ENCODE data around the gene NPAS3.

Gene NPAS3

GRCh38 chr14:33554988-33555387 lies 616.3 kb downstream of the NPAS3 start:
- no peak for DNase-seq (ENCODE audit: low read depth in 2 of 2)

- no peak for DNase-seq (ENCODE audit: low read depth in 2 of 2)
Observed at GRCh38 chr14:33555710-33556350, 617.2 kb downstream of the NPAS3 start.

- no peak for DNase-seq (ENCODE audit: low read depth in 2 of 2)
Observed at GRCh38 chr14:33556382-33557121, 617.9 kb downstream of the NPAS3 start.

GRCh38 chr14:33560718-33561431 lies 622.2 kb downstream of the NPAS3 start:
- no peak for DNase-seq (ENCODE audit: low read depth in 2 of 2)

GRCh38 chr14:33561488-33562175 lies 623.0 kb downstream of the NPAS3 start:
- DNase-seq (ENCODE audit: low read depth in 2 of 2), result no peak

GRCh38 chr14:33563191-33563900 lies 624.7 kb downstream of the NPAS3 start:
- DNase-seq (ENCODE audit: low read depth in 2 of 2), result no peak

- no peak for DNase-seq (ENCODE audit: low read depth in 2 of 2)
Observed at GRCh38 chr14:33563901-33564197, 625.2 kb downstream of the NPAS3 start.

- no peak for DNase-seq (ENCODE audit: low read depth in 2 of 2)
Observed at GRCh38 chr14:33564774-33565630, 626.3 kb downstream of the NPAS3 start.

- DNase-seq (ENCODE audit: low read depth in 2 of 2), result no peak
Observed at GRCh38 chr14:33566082-33566481, 627.4 kb downstream of the NPAS3 start.

- DNase-seq (ENCODE audit: low read depth in 2 of 2), result no peak
Observed at GRCh38 chr14:33567023-33567728, 628.5 kb downstream of the NPAS3 start.

- no peak for DNase-seq (ENCODE audit: low read depth in 2 of 2)
Observed at GRCh38 chr14:33567731-33568130, 629.1 kb downstream of the NPAS3 start.

- no peak for DNase-seq (ENCODE audit: low read depth in 2 of 2)
Observed at GRCh38 chr14:33568935-33569579, 630.4 kb downstream of the NPAS3 start.

GRCh38 chr14:33569821-33570687 lies 631.4 kb downstream of the NPAS3 start:
- DNase-seq (ENCODE audit: low read depth in 2 of 2), result no peak

GRCh38 chr14:33570694-33571310 lies 632.1 kb downstream of the NPAS3 start:
- no peak for DNase-seq (ENCODE audit: low read depth in 2 of 2)

- DNase-seq (ENCODE audit: low read depth in 2 of 2), result no peak
Observed at GRCh38 chr14:33573301-33573880, 634.7 kb downstream of the NPAS3 start.

GRCh38 chr14:33576014-33576413 lies 637.3 kb downstream of the NPAS3 start:
- no peak for DNase-seq (ENCODE audit: low read depth in 2 of 2)

GRCh38 chr14:33578461-33579216 lies 640.0 kb downstream of the NPAS3 start:
- no peak for DNase-seq (ENCODE audit: low read depth in 2 of 2)
